DND-41 (cell line): Measurements from ENCODE around the gene CHCHD3.

ENCODE experiments used
- CTCF ChIP-seq: IDR thresholded peaks from 2 replicates; pipeline ENCODE4 v1.5.1; 2012; ENCODE audit warnings: borderline replicate concordance, low read length, moderate library complexity, mild to moderate bottlenecking; ENCODE audit not compliant: poor library complexity, severe bottlenecking; ENCODE audit errors: extremely low read depth
- EZH2 ChIP-seq: IDR thresholded peaks from 3 replicates; pipeline ENCODE4 v1.6.1; 2012; ENCODE audit warnings: borderline replicate concordance, low read depth, mild to moderate bottlenecking, moderate library complexity, low read length, inconsistent platforms; ENCODE audit not compliant: severe bottlenecking

GRCh38 chr7:132799081-132799413 lies 282.8 kb downstream of the CHCHD3 start:
- no peak for TF ChIP-seq CTCF
- no peak for TF ChIP-seq EZH2
